GM21515 (cell line): ENCODE results near the gene NHERF1.

ENCODE experiments used
- ATAC-seq: cut with Tn5 transposase; IDR thresholded peaks from one replicate; pipeline ENCODE4 v1.9.1; 2021; ENCODE audit not compliant: unreplicated experiment

The NHERF1 gene

DNA sequence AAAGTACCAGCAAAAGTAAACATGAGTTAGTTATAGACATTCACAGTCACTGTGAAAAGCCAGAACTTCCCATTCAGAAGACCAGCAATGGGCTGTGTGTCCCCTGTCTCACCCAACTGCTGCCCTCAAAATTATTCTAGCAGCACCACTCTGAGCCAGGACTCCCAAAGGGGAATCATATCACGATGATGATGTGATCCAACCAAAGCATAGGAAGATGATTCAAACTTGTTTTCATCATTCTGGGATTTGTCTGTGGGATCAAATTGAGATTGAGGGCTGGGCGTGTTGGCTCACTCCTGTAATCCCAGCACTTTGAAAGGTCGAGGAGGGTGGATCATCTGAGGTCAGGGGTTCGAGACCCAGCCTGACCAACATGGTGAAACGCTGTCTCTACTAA is 34.1 kb downstream of the NHERF1 start:
- no peak for ATAC-seq

GRCh38 chr17:74784125-74784810 is 35.8 kb downstream of the NHERF1 start:
- no peak for ATAC-seq

DNA sequence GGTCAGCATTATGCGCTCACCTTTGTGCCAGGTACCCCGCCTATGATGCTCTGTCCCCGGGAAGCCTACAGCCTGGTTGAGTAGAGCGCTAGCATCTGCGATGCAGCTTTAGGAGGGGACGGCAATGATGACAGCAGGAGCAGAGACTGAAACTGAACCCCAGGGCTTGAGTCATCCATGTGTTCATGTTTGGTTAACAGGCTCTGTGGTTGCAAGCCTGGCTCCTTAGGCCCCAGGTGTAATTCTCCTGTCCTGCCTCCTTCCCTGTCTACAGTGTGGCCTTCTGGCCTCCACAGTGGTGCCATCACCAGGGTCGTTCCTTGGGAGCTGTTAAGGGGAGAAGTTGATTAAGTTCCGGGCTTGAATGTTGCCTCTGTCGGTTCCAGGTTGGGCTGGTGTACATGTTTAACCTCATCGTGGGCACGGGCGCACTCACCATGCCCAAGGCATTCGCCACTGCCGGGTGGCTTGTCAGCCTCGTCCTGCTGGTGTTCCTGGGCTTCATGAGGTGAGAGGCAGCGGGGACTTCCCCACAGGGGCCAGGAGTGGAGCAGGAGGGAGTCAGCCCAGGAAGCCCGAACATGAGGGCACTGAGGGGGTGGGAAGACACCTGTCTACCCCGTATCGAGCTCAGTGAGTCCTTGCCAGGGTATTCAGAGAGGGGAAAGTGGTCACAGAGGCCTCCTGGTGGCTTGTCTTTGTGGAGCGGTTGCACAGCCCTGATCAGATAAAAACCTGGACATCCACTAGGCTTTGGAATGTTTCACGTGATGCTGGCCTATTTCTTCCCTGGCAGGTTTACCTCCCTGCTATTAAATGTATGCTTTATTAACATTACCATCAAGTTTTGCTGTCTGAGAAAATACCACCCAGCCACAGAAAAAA is 36.9 kb downstream of the NHERF1 start:
- ATAC-seq = no peak

GRCh38 chr17:74785981-74786360 is 37.5 kb downstream of the NHERF1 start:
- no peak for ATAC-seq

DNA sequence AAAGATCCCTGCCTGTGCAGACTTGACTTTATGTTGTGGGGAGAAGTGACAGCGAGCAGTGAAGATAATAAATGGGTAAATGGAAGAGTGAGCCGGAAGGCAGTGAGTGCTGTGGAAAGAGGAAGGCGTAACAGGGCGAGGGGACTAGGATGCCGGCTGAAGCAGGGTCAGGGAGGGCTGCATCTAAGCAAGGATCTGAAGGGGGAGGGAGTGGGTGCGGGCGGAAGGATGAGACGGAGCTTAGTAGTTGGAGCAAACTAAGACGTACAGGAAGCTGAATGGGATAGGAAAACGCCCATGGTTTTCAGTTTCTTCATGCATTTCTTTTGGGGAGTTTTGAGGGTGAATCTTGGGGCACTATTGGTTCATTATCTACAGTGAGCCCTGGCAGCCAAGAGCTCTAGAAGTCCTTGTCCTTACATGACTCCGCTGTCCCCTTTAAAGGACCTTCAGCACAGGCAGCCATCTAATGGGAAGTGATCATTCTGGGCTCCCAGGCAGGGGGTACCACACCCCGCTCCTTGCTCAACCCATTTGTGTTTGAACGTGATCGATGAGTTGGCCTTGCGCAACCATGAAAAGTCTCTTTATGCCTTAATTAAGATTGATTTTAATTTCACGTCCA is 38.1 kb downstream of the NHERF1 start:
- no peak for ATAC-seq

GRCh38 chr17:74790161-74791058 is 42.0 kb downstream of the NHERF1 start:
- ATAC-seq = no peak

DNA sequence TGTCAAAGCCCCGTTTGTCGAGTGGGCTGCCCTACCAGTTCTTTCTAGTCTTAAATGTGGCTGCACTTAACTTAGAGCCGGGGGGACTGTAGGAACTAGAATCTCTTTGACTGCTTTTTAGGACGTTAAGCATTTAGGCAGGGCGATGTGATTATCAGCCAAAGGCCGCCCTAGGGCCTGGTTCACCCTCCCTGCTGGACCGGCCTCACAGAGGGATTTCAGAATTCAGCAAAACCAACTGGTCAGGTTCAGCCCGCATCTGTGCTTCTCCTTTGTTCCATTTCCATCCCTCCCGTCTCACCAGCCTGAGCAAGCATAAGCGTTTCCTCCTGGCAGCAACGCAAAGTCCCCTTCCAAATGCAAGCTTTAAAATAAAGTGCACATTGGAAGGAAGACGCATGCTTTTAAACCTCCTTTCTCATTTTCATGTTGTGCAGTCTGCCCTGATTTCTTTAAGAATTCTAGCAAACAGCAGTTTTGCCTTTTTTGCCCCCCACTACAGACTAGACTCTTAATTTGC is 44.2 kb downstream of the NHERF1 start:
- ATAC-seq = no peak

GRCh38 chr17:74795327-74796020 is 47.0 kb downstream of the NHERF1 start:
- no peak for ATAC-seq

GRCh38 chr17:74796211-74796610 is 47.8 kb downstream of the NHERF1 start:
- ATAC-seq = no peak

GRCh38 chr17:74796866-74797265 is 48.4 kb downstream of the NHERF1 start:
- ATAC-seq = no peak

DNA sequence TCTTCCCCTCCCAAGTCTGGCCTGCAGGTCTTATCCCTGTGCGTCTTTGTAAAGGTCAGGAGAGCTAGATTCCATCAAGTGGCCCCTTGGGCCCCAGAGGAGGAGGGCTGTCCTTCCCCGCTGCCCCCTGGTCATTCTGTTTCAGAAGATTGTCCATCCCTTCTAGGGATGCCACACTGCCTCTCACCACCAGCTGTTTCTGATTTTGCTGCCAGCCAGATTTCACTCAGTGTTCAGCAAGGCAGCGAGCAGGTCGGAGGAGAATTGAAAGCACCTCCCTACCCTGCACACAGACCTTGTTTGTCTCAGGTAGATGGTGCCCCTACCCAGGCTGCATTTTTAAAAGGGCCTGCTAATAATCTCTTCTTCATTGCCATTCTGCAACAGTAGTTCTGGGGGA is 49.4 kb downstream of the NHERF1 start:
- ATAC-seq = no peak

DNA sequence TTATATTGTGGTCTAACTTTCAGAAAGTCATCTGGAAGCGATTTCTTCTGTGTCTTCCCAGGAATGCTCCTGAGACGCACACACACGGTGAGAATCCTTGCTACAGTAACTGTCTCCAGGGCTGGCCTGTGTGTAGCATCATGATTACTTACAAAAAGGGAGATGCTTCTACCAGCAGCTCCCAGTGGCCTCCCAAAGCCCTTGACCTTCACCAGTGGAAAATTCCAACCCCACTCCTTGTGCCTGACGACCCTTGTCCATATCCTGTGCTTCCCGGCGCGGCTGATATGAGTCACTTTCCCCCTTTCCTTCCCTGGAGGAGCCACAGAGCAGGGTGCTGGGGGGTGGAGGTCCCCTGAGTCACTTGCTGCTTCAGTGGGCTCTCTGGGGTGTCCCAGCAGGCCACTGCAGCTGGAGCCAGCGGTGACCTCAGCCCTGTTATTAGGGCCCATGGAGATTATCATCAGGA is 49.8 kb downstream of the NHERF1 start:
- ATAC-seq = no peak

DNA sequence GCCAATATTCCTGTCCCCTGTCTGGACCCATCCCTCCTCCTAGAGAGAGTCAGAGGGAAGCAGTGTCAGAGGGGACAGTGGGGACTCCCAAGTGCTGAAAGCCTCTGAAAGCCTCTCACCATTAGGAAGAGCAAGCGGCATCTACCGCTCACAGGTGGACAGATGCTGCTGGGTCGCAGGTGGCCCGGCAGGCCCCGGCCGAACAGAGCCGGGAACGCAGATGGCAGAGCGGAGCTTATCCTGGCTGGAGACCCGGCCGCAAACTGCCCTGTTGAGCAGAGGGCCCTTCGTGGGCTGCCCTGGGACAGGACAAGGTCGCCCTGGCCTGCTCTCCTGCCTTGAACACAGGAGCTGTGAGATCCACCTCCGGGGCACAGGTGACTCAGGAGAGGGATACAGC is 50.7 kb downstream of the NHERF1 start:
- no peak for ATAC-seq

- ATAC-seq = no peak
Measured at GRCh38 chr17:74800531-74800930, 52.1 kb downstream of the NHERF1 start.

DNA sequence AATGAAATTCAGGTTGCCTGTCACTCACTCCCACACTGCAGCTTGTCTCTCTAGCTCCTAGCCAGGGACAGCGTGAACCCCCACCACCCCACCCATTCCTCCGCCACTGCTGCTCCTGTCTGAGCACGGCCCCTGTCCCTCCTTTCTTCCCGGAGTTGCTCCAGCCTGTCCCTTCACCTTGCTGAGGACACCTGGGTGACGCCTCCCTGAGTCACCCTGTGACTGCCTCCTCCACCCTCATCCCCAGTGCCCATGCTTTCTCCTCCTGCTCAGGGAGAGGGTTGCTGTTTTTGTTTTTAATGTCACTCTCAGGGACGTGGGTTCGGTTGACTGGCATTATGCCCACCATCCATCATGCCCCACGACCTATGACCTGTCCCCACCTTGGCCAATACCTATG is 53.5 kb downstream of the NHERF1 start:
- ATAC-seq = no peak

DNA sequence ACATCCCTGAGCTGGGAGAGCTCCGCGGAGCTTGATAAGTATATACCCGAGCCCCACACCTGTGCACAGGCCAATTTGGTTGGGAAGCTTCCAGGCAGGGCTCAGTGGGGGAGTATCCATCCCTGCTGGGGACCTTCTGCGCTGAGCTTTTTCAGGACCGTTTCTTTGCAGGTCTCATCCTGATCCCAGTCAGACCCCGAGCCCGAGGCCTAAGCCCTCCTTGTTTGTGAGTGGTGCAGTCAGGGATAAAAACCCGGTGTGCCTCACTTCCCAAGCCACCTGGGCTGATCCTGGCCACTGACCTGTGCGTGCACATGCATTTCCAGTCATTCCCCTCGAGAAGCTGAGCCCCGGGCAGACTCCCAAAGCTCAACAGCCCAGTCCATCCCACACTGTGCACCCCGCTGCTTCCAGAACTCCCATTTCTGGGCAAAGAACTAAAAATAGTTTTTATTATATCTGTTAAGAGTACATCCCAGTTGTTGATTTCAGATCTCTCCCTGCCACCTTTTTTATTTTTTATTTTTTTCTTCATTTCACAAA is 55.0 kb downstream of the NHERF1 start:
- no peak for ATAC-seq

GRCh38 chr17:74803971-74804370 is 55.5 kb downstream of the NHERF1 start:
- no peak for ATAC-seq

- no peak for ATAC-seq
Measured at GRCh38 chr17:74804683-74805082, 56.3 kb downstream of the NHERF1 start.

DNA sequence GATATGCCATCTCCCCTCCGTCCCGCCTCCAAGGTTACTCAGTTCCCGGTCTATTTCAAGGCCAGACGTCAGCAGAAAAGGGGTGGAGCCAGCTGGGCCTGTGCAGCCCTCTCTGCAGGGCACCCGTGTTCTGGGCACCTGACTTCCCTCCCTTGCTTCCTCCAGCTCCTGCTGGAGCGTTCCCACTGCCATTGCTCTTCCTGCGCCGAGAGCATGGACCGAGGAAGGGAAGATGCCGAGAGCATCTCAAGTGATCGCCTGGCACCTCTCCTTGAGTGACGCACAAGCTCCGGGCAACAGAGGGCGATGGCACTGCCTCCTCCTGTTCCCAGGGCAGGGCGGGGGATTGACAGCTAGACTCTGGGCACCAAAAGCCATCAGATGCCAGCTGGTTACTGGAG is 57.2 kb downstream of the NHERF1 start:
- ATAC-seq = no peak

GRCh38 chr17:74806334-74806733 is 57.9 kb downstream of the NHERF1 start:
- ATAC-seq = no peak
